Erythroblast (primary cell): Measurements from ENCODE around the gene TMEM184B.

Source experiments
- DNase-seq, 2 experiments: peaks; one replicate each; lab custom pipeline; 2025; lab: John Stamatoyannopoulos, UW
- GATA1 ChIP-seq: IDR thresholded peaks from 2 replicates; pipeline ENCODE4 v1.6.1; 2011; ENCODE audit warnings: low read depth, mild to moderate bottlenecking, control low read depth, low read length, moderate library complexity
- POLR2A ChIP-seq: IDR thresholded peaks from 2 replicates; pipeline ENCODE4 v1.6.1; 2011; ENCODE audit warnings: mild to moderate bottlenecking, low read length

Gene TMEM184B

GRCh38 chr22:38282397-38282796 lies 9.6 kb upstream of the TMEM184B start:
- TF ChIP-seq POLR2A (no peak), GATA1 (no peak)
- DNase-seq = no peak

GRCh38 chr22:38276166-38276565 lies 3.4 kb upstream of the TMEM184B start:
- TF ChIP-seq GATA1 = no peak
- no peak for TF ChIP-seq POLR2A
- DNase-seq = no peak

GRCh38 chr22:38273135-38273826 lies 471 bp upstream of the TMEM184B start:
- DNase-seq = no peak
- no peak for TF ChIP-seq GATA1
- TF ChIP-seq POLR2A = no peak

GRCh38 chr22:38271927-38272372 lies 860 bp downstream of the TMEM184B start:
- TF ChIP-seq POLR2A = no peak
- TF ChIP-seq GATA1 = no peak
- DNase-seq = peak in 1 of 2 experiments; percentile 40

- no peak for TF ChIP-seq POLR2A
- no peak for TF ChIP-seq GATA1
- DNase-seq = no peak
Measured at GRCh38 chr22:38271101-38271500, 1.7 kb downstream of the TMEM184B start.

- TF ChIP-seq POLR2A (no peak), GATA1 (no peak)
- no peak for DNase-seq
Measured at GRCh38 chr22:38270091-38270992, 2.5 kb downstream of the TMEM184B start.

- TF ChIP-seq POLR2A (no peak), GATA1 (no peak)
- DNase-seq = no peak
Measured at GRCh38 chr22:38269466-38269865, 3.3 kb downstream of the TMEM184B start.

GRCh38 chr22:38267086-38267485 lies 5.7 kb downstream of the TMEM184B start:
- no peak for DNase-seq

GRCh38 chr22:38266120-38266519 lies 6.7 kb downstream of the TMEM184B start:
- TF ChIP-seq POLR2A (no peak), GATA1 (no peak)
- DNase-seq = peak; percentile 21 to 42

More at GRCh38 chr22:38267086-38267485, 5.7 kb downstream of the TMEM184B start:
- TF ChIP-seq POLR2A = no peak
- no peak for TF ChIP-seq GATA1

- no peak for TF ChIP-seq POLR2A
- no peak for TF ChIP-seq GATA1
- no peak for DNase-seq
Measured at GRCh38 chr22:38264322-38264843, 8.4 kb downstream of the TMEM184B start.

- TF ChIP-seq GATA1 = no peak
- TF ChIP-seq POLR2A = no peak
- DNase-seq = peak; percentile 50 to 62
Measured at GRCh38 chr22:38262051-38262795, 10.6 kb downstream of the TMEM184B start.

GRCh38 chr22:38260761-38261681 lies 11.8 kb downstream of the TMEM184B start:
- no peak for TF ChIP-seq GATA1
- no peak for TF ChIP-seq POLR2A
- no peak for DNase-seq

GRCh38 chr22:38259370-38259769 lies 13.4 kb downstream of the TMEM184B start:
- DNase-seq = no peak
- TF ChIP-seq GATA1 (no peak), POLR2A (no peak)
